ENCODE results near the gene SLC7A10. TPM values are rescaled to one million over a fixed set of nuclear protein-coding genes. Genes with fewer than 3 reads are reported as not detected.

SLC7A10 gene
- polyA plus RNA-seq (not detected in 3 replicates), polyA minus RNA-seq (not detected in 3 replicates)
- not detected for polyA plus RNA-seq (2011; ENCODE audit: low read depth)
- polyA plus RNA-seq (2011; cell fraction: cytosol; rRNA removed) = not detected in 2 replicates
- not detected in 2 replicates for polyA plus RNA-seq (2011; cell fraction: nucleus; rRNA removed)
- not detected in 2 replicates for polyA plus RNA-seq (2012; ENCODE audit: low replicate concordance)
- not detected for polyA minus RNA-seq (2011; cell fraction: cytosol; rRNA and poly(A)+ RNA removed)
- polyA minus RNA-seq (2011; cell fraction: nucleus; rRNA and poly(A)+ RNA removed) = not detected in 2 replicates

DNA sequence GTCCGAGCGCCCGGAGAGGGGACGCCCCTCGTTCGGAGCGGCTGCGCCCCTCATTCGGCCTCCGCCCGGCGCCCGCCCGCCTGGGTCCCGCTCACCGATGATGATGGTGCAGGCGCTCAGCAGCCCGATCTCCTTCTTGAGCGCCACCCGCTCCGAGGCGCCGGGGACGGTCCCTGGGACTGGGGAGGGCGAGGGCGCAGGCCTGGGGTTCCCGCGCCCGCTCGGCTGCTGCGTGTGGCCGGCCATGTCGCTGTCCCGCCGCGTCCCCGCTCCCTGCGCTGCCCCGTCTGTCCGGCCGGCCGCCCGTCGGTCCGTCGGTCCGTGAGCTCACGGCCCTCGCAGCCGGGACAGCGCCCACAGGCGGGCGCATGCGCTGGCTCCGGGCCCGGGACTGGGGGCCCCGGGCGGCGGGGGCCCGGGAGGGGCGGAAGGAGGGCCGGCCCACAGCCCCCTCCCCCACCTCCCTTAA is at the start of gene SLC7A10:
SLC7A10 (minus strand) TSS at position 393 of the 469 bp plus-strand sequence; CDS start at position 246, 147 bp downstream.
- H3K4me2 ChIP-seq (ENCODE audit: control insufficient read depth, extremely low read depth, insufficient read depth, low read depth, low read length) = peak within 1 kb of the TSS; percentile 16
- no peak within 1 kb of the TSS for H2AFZ ChIP-seq (ENCODE audit: control insufficient read depth, low read length)
- H3K9me1 ChIP-seq (ENCODE audit: control insufficient read depth, extremely low read depth, insufficient read depth, low read length) = no peaks in the 10 kb centered on the region
- no peaks in the 10 kb centered on the region for H4K20me1 ChIP-seq (ENCODE audit: control insufficient read depth, extremely low read depth, insufficient read depth, low read length)
- FAIRE-seq = no peak
- H3K36me3 ChIP-seq (ENCODE audit: control insufficient read depth in 2 of 2, extremely low read depth in 1 of 2, insufficient read depth in 2 of 2, low read length in 2 of 2) = no peaks in the 10 kb centered on the region
- no peaks in the 10 kb centered on the region for H3K4me1 ChIP-seq (ENCODE audit: control insufficient read depth, extremely low read depth, insufficient read depth, low read length)
- H3K27ac ChIP-seq (ENCODE audit: control insufficient read depth, insufficient read depth, low read length) = no peak within 1 kb of the TSS
- DNase-seq (ENCODE audit: low read depth, low spot score) = no peak
- peaks cover 50% of the 10 kb centered on the region for H3K27me3 ChIP-seq (ENCODE audit: control insufficient read depth, extremely low read depth, insufficient read depth, low read length)
- peaks cover 2% of the 10 kb centered on the region for H3K9me3 ChIP-seq (ENCODE audit: control insufficient read depth, low read depth, low read length)
- peak within 1 kb of the TSS in 1 of 3 experiments; percentile 4 for H3K4me3 ChIP-seq (ENCODE audit: control insufficient read depth in 2 of 3, extremely low read depth in 1 of 3, insufficient read depth in 2 of 3, low read depth in 1 of 3, low read length in 3 of 3)
- dilution Hi-C loops (cut with MboI; ENCODE audit: extremely low pct_ligation_motif_present, low sequenced_read_pairs) = no loop called here
- no peak within 1 kb of the TSS for H3K9ac ChIP-seq (ENCODE audit: control insufficient read depth, extremely low read depth, insufficient read depth, low read length)
- TF ChIP-seq CTCF (optimal IDR thresholded peaks at IDR 0.05 in 1 of 3, IDR thresholded peaks at IDR 0.05 in 1 of 3, conservative IDR thresholded peaks at IDR 0.05 in 1 of 3; ENCODE audit: extremely low read depth in 1 of 3, insufficient read depth in 2 of 3, low read length in 3 of 3) (no peak), EZH2 (IDR thresholded peaks at IDR 0.05; ENCODE audit: low read length) (no peak)
- H3K79me2 ChIP-seq (ENCODE audit: control insufficient read depth, insufficient read depth, low read length) = no peaks in the 10 kb centered on the region

- Histone ChIP-seq H3K79me2 (ENCODE audit: control insufficient read depth, insufficient read depth, low read length) (no peaks in the 10 kb centered on the region), H4K20me1 (ENCODE audit: control insufficient read depth, extremely low read depth, insufficient read depth, low read length) (no peaks in the 10 kb centered on the region), H3K27ac (ENCODE audit: control insufficient read depth, insufficient read depth, low read length) (no peak overlapping the region), H3K4me2 (ENCODE audit: control insufficient read depth, extremely low read depth, insufficient read depth, low read depth, low read length) (no peak overlapping the region), H2AFZ (ENCODE audit: control insufficient read depth, low read length) (no peak overlapping the region), H3K4me1 (ENCODE audit: control insufficient read depth, extremely low read depth, insufficient read depth, low read length) (peaks cover 18% of the 10 kb centered on the region), H3K4me3 (ENCODE audit: control insufficient read depth in 2 of 3, extremely low read depth in 1 of 3, insufficient read depth in 2 of 3, low read depth in 1 of 3, low read length in 3 of 3) (no peak overlapping the region), H3K9me1 (ENCODE audit: control insufficient read depth, extremely low read depth, insufficient read depth, low read length) (no peaks in the 10 kb centered on the region), H3K9me3 (ENCODE audit: control insufficient read depth, low read depth, low read length) (no peaks in the 10 kb centered on the region), H3K9ac (ENCODE audit: control insufficient read depth, extremely low read depth, insufficient read depth, low read length) (no peak overlapping the region), H3K27me3 (ENCODE audit: control insufficient read depth, extremely low read depth, insufficient read depth, low read length) (no peaks in the 10 kb centered on the region), H3K36me3 (ENCODE audit: control insufficient read depth in 2 of 2, extremely low read depth in 1 of 2, insufficient read depth in 2 of 2, low read length in 2 of 2) (no peaks in the 10 kb centered on the region)
- DNase-seq (ENCODE audit: low read depth, low spot score) = no peak
- no peak for FAIRE-seq
- dilution Hi-C loops (cut with MboI; ENCODE audit: extremely low pct_ligation_motif_present, low sequenced_read_pairs) = no loop called here
- no peak for TF ChIP-seq CTCF (optimal IDR thresholded peaks at IDR 0.05 in 1 of 3, IDR thresholded peaks at IDR 0.05 in 1 of 3, conservative IDR thresholded peaks at IDR 0.05 in 1 of 3; ENCODE audit: extremely low read depth in 1 of 3, insufficient read depth in 2 of 3, low read length in 3 of 3)
- TF ChIP-seq EZH2 (IDR thresholded peaks at IDR 0.05; ENCODE audit: low read length) = no peak
Observed at GRCh38 chr19:33274663-33275558, 49.3 kb upstream of the SLC7A10 start.

All from keratinocyte (primary cell).